Activated CD8-positive, alpha-beta memory T cell treated with anti-CD3 and anti-CD28 coated beads, Interleukin-2, amount 50 U/mL, for 24 hours (primary cell): Measurements from ENCODE around the gene LAMA5.

Experiments used
- DNase-seq: peaks from one replicate; pipeline ENCODE4 v3.0.0-alpha.2; 2020; ENCODE audit errors: extremely low read depth

The LAMA5 gene

DNA sequence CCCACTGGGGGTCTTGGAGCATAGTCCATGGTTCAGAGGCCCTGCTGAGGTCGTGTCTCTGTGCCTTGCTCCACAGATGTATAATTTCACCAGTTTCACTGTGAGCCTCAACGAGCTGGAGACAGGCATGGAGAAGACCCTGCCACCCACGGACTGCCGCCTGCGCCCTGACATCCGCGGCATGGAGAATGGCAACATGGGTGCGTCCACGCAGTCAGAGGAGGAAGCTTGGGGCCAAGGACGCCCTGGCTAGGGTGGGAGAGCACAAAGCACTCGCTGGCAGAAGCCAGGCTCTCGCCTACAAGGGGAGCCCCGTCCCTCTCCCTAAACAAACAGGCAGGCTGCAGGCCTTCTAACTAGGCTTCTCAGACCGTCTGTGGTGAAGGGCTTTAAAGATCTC lies 78.0 kb downstream of the LAMA5 start:
- DNase-seq = no peak

DNA sequence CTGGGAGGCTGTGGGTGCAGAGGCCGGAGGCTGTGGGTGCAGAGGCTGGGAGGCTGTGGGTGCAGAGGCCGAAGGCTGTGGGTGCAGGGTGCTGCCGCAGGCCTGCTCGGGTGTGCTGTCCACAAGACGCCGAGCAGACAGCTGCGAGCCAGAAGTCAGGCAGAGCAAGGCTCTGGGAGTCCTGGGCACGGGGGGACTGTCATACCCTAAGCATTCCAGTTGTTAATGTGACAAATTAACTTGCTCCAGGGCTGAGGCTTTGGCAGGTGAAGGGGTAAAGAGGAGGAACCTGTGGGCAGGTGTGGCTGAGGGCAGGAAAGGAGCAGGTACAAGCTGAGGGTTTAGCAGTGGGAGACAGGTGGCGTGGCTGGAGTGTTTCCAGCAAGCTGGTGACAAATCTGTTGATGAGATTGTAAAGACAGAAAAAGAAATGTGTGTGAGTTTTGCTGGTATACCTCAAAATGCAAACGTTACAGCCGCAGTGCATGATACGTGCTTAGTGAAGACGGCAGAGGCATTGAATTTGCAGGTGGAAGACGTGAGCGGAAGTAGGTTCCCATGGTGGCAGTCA lies 78.5 kb downstream of the LAMA5 start:
- DNase-seq = no peak

DNA sequence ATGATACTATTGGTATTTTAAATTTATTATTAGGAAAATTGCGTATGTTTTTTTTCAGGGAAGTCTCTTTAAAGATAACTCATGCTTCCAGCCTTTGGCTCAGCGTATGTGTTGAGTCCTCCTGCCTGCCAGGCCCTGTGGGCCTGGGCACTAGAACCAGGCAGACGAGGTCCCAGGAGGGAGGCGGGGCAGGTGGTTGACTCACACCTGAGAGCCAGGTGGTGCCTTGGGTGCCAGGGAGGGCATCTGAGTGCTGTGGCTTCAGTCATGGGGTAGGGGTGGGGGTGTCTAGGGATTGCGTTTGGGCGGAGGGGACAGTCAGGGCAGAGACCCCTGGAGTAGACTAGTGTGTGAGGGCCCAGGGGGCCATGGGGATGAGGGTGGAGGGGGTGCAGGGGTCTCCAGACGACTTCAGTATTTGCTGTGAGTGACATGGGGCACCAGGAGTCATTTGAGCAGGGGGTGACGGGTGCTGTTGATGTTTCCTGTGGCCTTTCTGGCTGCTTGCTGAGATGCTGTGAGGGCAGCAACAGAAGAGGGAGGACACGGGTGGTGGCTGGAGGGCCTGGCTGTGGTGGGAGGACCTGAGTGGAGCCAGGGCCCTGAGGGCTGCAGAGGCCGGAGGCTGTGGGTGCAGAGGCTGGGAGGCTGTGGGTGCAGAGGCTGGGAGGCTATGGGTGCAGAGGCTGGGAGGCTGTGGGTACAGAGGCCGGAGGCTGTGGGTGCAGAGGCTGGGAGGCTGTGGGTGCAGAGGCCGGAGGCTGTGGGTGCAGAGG lies 79.2 kb downstream of the LAMA5 start:
- DNase-seq = no peak

DNA sequence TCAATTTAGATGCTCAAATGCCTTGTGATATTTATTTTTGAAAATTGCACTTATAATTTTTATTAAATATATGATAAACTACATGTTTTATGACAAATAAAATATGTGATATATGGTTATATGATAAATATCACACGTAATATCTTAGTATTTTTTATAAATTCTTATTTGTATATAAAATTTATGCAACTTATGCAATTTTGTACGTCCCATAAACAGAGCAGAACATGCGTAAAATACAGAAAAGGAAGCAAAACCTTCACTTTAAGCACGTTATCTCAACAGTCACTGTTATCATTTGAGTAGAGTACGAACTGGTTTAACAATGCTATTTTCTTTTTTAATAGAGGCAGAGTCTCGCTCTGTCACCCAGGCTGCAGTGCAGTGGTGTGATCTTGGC lies 80.0 kb downstream of the LAMA5 start:
- DNase-seq = no peak

- no peak for DNase-seq
Measured at GRCh38 chr20:62286493-62287064, 80.5 kb downstream of the LAMA5 start.

DNA sequence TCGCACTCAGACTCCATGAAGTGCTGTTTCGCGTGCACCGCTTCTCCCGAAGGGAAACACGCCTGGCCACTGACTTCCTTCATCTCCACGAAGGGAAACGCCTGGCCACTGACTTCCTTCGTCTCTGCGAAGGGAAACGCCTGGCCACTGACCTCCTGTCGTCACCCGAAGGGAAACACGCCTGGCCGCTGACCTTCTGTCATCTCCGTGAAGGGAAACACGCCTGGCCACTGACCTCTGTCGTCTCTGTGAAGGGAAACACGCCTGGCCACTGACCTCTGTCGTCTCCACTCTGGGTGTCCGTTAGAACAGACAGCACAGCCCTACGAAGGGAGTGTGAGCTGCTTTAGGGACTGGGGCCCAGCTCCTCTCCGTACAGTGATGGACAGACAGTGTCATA lies 81.4 kb downstream of the LAMA5 start:
- no peak for DNase-seq

DNA sequence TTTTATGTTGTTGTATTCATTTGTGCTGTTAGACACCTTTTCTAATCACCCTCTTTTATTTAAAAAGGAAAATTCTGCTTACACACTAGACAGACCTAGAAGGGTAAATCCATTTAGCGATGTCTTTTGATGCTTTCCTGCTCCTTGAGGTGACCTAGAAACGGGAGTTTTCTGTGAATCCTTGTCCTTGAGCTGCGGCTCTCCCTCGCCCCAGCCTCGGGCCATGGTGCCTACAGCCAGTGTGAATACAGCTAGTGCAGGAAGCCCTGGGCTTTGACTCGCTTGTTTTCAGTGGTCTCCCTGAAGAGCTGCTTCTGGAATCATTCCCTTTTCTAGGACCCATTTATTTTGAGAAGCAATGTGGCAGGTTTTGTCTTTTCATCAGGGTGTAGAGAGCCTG lies 82.0 kb downstream of the LAMA5 start:
- no peak for DNase-seq

- no peak for DNase-seq
Measured at GRCh38 chr20:62284448-62284847, 82.7 kb downstream of the LAMA5 start.

GRCh38 chr20:62282877-62283503 lies 84.1 kb downstream of the LAMA5 start:
- DNase-seq = no peak

DNA sequence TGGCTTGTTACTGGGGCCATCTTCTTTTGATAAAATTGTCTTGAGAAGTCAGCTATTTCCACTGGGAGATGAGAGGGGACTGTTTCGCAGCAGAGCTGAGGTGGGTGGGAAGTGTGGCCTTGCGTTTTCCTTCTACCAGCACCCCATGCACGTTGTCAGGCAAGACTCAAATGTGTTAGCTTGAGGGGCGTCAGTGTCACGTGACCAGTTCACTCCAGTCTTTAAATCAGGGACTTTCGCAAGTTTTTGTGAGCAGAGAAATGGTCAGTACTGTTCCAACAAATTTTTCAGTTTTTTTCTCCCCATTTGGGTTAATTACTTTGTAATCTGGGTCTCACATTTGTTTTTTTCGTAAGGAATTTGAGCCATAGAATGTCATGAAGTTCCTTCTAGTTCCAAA lies 85.0 kb downstream of the LAMA5 start:
- DNase-seq = no peak

DNA sequence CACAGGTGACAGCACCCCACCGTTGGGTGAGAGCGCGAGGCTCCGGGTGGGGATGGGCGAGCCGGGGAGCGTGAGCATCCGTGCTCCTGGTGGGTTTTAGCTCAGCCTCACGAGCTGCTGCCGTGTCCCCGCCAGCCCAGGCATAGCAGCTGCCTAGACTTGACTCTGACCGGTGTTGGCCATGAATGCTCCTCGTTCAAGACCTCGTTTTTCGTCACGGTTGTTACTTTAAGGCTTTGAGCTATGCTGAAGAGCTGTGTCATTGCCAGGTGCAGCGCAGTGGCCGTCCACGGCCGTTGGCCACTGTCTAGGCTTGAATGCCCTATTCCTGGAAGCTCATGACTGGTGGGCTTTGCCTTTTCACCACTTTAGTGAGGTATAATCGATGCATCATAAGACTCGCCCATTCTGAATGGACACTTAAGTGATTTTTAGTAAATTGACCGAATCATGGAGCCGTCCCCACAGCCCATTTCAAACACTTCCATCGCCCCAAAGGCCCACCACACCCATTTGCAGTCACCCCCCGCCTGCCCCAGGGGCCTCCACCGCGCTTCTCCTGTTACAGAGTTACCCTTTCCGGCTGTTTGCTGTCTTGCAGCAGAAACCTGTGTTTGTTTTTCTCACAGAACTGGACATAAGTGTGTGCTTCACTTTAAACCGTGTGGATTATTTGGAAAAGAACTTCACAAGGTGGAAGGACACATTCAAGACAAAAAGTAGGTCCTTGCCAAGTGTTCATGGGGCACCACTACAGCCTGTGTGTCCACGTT lies 85.8 kb downstream of the LAMA5 start:
- no peak for DNase-seq

GRCh38 chr20:62280303-62280702 lies 86.8 kb downstream of the LAMA5 start:
- no peak for DNase-seq

DNA sequence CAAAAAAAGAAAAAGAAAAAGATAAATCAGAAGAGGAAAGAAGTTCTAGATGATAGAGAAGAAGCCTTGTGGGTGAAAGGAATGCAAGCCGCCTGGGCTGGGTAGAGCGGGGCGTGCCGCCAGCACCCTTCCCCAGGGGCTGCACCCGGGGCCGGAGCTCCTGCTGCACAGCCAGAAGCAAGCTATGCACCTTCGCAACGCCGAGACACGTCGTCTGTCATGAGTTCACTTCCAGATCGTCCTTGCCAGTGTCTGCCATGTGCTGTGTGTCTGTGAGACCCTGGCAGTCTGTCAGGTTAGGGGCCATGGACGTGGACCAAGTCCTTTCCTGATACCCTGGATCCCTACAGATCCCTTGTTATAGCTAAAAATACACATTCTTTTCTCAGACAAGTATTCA lies 89.9 kb downstream of the LAMA5 start:
- DNase-seq = no peak

- DNase-seq = no peak
Measured at GRCh38 chr20:62276439-62276838, 90.7 kb downstream of the LAMA5 start.

GRCh38 chr20:62275219-62275618 lies 91.9 kb downstream of the LAMA5 start:
- DNase-seq = no peak

DNA sequence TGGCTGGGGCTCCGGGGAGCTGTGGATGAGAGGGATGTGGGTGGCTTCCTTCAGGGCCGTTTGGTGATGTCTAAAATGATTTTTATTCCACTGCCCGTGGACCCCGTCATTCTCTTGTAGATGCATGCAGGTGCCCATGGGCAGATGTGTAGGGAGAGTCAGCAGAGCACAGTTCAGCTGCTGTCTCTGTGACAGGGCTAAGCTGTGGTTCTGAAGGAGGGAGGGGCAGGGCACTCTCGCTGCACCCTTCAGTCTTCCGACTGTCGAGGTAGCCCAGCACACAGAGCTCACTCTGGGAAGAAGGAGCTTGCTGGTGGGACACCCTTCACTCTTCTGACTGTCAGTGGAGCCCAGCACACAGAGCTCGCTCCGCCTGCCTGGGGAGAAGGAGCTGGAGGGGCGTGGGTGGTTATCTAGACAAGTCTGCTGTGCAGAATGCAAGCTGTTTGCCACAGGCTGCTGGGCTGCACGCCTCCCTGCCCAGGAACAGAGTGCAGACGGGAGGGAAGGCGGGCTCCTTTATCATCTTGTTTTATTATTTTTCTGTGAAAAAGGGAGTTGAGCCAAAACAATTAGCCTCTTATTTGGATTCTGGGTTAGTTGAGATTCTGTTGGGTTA lies 92.7 kb downstream of the LAMA5 start:
- no peak for DNase-seq

DNA sequence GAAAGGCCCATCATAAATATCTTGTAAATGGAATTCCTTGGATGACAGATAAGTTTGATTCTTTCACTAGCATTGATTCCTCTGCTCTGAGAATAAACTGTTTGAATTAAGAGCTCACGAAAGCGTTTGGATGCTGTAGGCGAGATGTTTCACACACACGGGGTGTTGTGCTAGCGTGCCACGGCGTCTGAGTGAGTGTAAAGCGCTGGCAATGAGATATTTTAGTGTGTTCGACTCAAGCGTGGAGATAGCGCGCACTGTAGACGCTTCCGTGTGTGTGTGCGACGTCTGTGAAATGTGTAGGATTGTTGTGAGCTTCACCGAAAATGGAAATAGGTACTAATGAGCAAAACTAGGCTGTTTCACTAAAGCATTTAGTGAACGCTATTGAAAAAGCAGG lies 93.7 kb downstream of the LAMA5 start:
- no peak for DNase-seq

GRCh38 chr20:62272200-62272599 lies 94.9 kb downstream of the LAMA5 start:
- no peak for DNase-seq

DNA sequence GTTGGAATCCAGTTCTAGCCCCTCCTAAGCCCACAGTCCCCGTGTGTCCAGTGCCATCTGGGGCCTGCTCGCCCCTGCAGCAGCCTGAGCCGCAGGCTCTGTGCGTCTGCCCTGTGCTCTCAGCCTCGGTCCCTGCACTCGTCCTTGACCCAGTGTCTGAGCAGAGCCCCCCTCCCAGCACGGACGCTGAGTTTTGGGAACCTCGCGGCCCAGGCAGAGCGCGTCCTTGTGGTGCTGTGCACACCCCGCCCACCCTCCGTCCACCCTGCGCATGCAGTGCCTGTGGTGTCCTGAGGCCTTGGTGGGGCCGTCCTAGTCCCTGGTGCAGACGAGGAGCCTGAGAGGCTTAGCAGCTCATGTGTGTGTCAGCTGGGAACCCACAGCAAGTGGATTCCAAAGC lies 97.2 kb downstream of the LAMA5 start:
- DNase-seq = no peak

GRCh38 chr20:62269378-62269777 lies 97.7 kb downstream of the LAMA5 start:
- DNase-seq = no peak

DNA sequence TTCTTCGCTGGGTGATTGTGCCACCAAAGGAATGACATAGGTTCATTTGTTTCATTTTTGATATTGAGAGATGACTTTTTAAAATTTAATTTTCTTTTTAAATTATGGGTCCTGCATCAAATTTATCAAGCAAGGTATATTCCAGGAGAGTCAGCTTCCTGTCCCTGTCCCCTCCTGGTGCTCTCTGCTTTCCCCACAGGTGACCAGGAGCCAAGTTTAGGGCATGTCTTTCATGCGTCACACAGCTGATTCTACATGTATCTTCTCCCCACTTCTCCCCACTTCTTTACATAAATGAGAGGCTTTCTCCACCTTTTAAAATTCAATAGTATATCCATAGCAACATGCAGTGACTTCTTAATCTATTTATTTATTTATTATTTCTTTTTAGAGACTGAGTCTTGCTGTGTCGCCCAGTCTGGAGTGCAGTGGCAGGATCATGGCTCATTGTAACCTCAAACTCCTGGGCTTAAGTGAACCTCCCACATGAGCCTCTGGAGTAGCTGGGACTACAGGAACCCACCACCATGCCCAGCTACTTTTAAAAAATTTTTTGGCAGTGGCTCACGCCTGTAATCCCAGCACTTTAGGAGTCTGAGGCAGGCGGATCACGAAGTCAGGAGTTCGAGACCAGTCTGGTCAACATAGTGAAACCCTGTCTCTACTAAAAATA lies 98.7 kb downstream of the LAMA5 start:
- DNase-seq = no peak
